HG02884 (cell line): ENCODE measurements around the gene SELPLG.
"Not testable (repeated sequence)": the region's sequence is repeated elsewhere in the genome, so short reads cannot be mapped to it uniquely, and the experiment has no call there.

Experiments
- ATAC-seq: cut with Tn5 transposase; IDR thresholded peaks from one replicate; pipeline ENCODE4 v1.9.1; 2021; ENCODE audit warnings: mild to moderate bottlenecking, moderate library complexity; ENCODE audit not compliant: unreplicated experiment

The SELPLG gene

GRCh38 chr12:108633534-108634248, at the start of gene SELPLG:
SELPLG (minus strand) TSS chr12:108633894; CDS start chr12:108624307, 9,587 bp downstream.
- peak; percentile 53 for ATAC-seq

- no peak for ATAC-seq
Observed at GRCh38 chr12:108681317-108681716, 47.6 kb upstream of the SELPLG start.

- no peak for ATAC-seq
Observed at GRCh38 chr12:108679106-108679681, 45.5 kb upstream of the SELPLG start.

GRCh38 chr12:108678104-108678730, 44.5 kb upstream of the SELPLG start:
- no peak for ATAC-seq

GRCh38 chr12:108677381-108677780, 43.7 kb upstream of the SELPLG start:
- no peak for ATAC-seq

- no peak for ATAC-seq
Observed at GRCh38 chr12:108676707-108677106, 43.0 kb upstream of the SELPLG start.

- ATAC-seq, result no peak
Observed at GRCh38 chr12:108675792-108676191, 42.1 kb upstream of the SELPLG start.

GRCh38 chr12:108672054-108672453, 38.4 kb upstream of the SELPLG start:
- no peak for ATAC-seq

- ATAC-seq, result no peak
Observed at GRCh38 chr12:108671110-108671509, 37.4 kb upstream of the SELPLG start.

GRCh38 chr12:108670066-108670631, 36.5 kb upstream of the SELPLG start:
- no peak for ATAC-seq

- ATAC-seq, result no peak
Observed at GRCh38 chr12:108668542-108668941, 34.8 kb upstream of the SELPLG start.

GRCh38 chr12:108668063-108668462, 34.4 kb upstream of the SELPLG start:
- no peak for ATAC-seq

GRCh38 chr12:108667349-108667748, 33.7 kb upstream of the SELPLG start:
- no peak for ATAC-seq

GRCh38 chr12:108666401-108666881, 32.7 kb upstream of the SELPLG start:
- no peak for ATAC-seq

- no peak for ATAC-seq
Observed at GRCh38 chr12:108665608-108666202, 32.0 kb upstream of the SELPLG start.

GRCh38 chr12:108664338-108665258, 30.9 kb upstream of the SELPLG start:
- peak; percentile 75 for ATAC-seq

GRCh38 chr12:108663324-108664015, 29.8 kb upstream of the SELPLG start:
- ATAC-seq, result no peak

- not testable (repeated sequence) for ATAC-seq
Observed at GRCh38 chr12:108658115-108658514, 24.4 kb upstream of the SELPLG start.

GRCh38 chr12:108657130-108657745, 23.5 kb upstream of the SELPLG start:
- no peak for ATAC-seq
